ENCODE results near the gene NISCH. TPM values are rescaled to one million over a fixed set of nuclear protein-coding genes. Genes with fewer than 3 reads are reported as not detected.

NISCH gene
- polyA plus RNA-seq, 2 of the 4 experiments (the other 2 are of a cell fraction): 17.3 to 18.2 TPM

- H3K9me3 ChIP-seq: no peaks in the 10 kb centered on the region
- FAIRE-seq (no peak), ATAC-seq (no peak), DNase-seq (ENCODE audit: low read depth in 1 of 2, low spot score in 1 of 2) (no peak)
- WGBS (ENCODE audit: missing lambda C conversion rate): 60% methylated on average over 7 of the region's 12 CpGs
- H3K4me1 ChIP-seq: peaks cover 13% of the 10 kb centered on the region; the same call in 2 of the 3 replicates
- no peak overlapping the region for H3K27ac ChIP-seq
- ChIA-PET POLR2A (no interaction called here), CTCF (no interaction called here)
- TF ChIP-seq PHF8 (IDR thresholded peaks at IDR 0.05; ENCODE audit: borderline replicate concordance, low read depth) (no peak), KDM5A (IDR thresholded peaks at IDR 0.05) (no peak), HES2 (IDR thresholded peaks at IDR 0.05) (no peak), MYC (IDR thresholded peaks at IDR 0.05; ENCODE audit: borderline replicate concordance, low read length) (no peak), POLR2AphosphoS2 (conservative IDR thresholded peaks at IDR 0.05; ENCODE audit: low read length) (no peak), FOSL2 (IDR thresholded peaks at IDR 0.05) (no peak), FOSL2 (CRISPR knock-in tag; IDR thresholded peaks at IDR 0.05) (no peak), HDAC2 (IDR thresholded peaks at IDR 0.05) (no peak), MAX (IDR thresholded peaks at IDR 0.05) (no peak), TP53 (CRISPR knock-in tag; IDR thresholded peaks at IDR 0.05) (no peak), NFE2L2 (conservative IDR thresholded peaks at IDR 0.05; ENCODE audit: low read length) (no peak), JUNB (IDR thresholded peaks at IDR 0.05) (no peak), FOXS1 (CRISPR knock-in tag; IDR thresholded peaks at IDR 0.05) (no peak), HEYL (CRISPR knock-in tag; IDR thresholded peaks at IDR 0.05) (no peak), SREBF2 (IDR thresholded peaks at IDR 0.05) (no peak), ZC3H11A (IDR thresholded peaks at IDR 0.05) (no peak), CBX8 (IDR thresholded peaks at IDR 0.05) (no peak), ZFP36 (IDR thresholded peaks at IDR 0.05; ENCODE audit: borderline replicate concordance, partially characterized antibody) (no peak), ESRRA (IDR thresholded peaks at IDR 0.05; ENCODE audit: borderline replicate concordance, low read length) (no peak)
- no peak overlapping the region for H3K4me2 ChIP-seq
- H3K4me3 ChIP-seq: no peak overlapping the region
Measured at GRCh38 chr3:52509753-52510328, 54.4 kb downstream of the NISCH start.

GRCh38 chr3:52511509-52511908 is 56.1 kb downstream of the NISCH start:
- Histone ChIP-seq H3K9me3 (no peaks in the 10 kb centered on the region), H3K4me3 (no peak overlapping the region), H3K4me1 (peaks cover 13% of the 10 kb centered on the region; the same call in 2 of the 3 replicates), H3K27ac (no peak overlapping the region), H3K4me2 (no peak overlapping the region)
- CTCF ChIA-PET: interaction anchor here (1.2 to 2.5 kb wide), 2 partner anchors 29 to 40 kb away, joined by 3 to 8 read pairs; no protein-coding TSS in a partner anchor
- POLR2A ChIA-PET: no interaction called here
- no peak for DNase-seq (ENCODE audit: low read depth in 1 of 2, low spot score in 1 of 2)
- no peak for FAIRE-seq
- WGBS (ENCODE audit: missing lambda C conversion rate): 49% methylated on average over 4 of the region's 7 CpGs
- no peak for ATAC-seq
- TF ChIP-seq CBX2 (IDR thresholded peaks at IDR 0.05; ENCODE audit: borderline replicate concordance, low read depth) (no peak), MAX (IDR thresholded peaks at IDR 0.05) (no peak), HOXB5 (CRISPR knock-in tag; IDR thresholded peaks at IDR 0.05) (no peak), CHD2 (IDR thresholded peaks at IDR 0.05; ENCODE audit: low read length, partially characterized antibody) (no peak), RCOR1 (IDR thresholded peaks at IDR 0.05; ENCODE audit: low read depth, low read length) (no peak), HEYL (CRISPR knock-in tag; IDR thresholded peaks at IDR 0.05) (no peak), JUN (IDR thresholded peaks at IDR 0.05) (no peak)

GRCh38 chr3:52512105-52512504 is 56.7 kb downstream of the NISCH start:
- Histone ChIP-seq H3K4me3 (no peak overlapping the region), H3K4me1 (peaks cover 8% of the 10 kb centered on the region; the same call in 2 of the 3 replicates), H3K9me3 (no peaks in the 10 kb centered on the region), H3K27ac (no peak overlapping the region), H3K4me2 (no peak overlapping the region)
- ChIA-PET POLR2A (no interaction called here), CTCF (interaction anchor here (2.5 kb wide), 1 partner anchor 40 kb away, joined by 8 read pairs; no protein-coding TSS in a partner anchor)
- ATAC-seq (no peak), DNase-seq (ENCODE audit: low read depth in 1 of 2, low spot score in 1 of 2) (no peak), FAIRE-seq (no peak)
- WGBS (ENCODE audit: missing lambda C conversion rate): 20% methylated on average over 3 of the region's 8 CpGs
- TF ChIP-seq SMC3 (IDR thresholded peaks at IDR 0.05) (no peak), ELK1 (IDR thresholded peaks at IDR 0.05; ENCODE audit: low read depth, low read length) (no peak), ESRRA (IDR thresholded peaks at IDR 0.05; ENCODE audit: borderline replicate concordance, low read length) (no peak), USF2 (IDR thresholded peaks at IDR 0.05) (no peak), HDAC2 (IDR thresholded peaks at IDR 0.05) (no peak), PHF8 (IDR thresholded peaks at IDR 0.05; ENCODE audit: borderline replicate concordance, low read depth) (no peak), JUN (IDR thresholded peaks at IDR 0.05) (no peak), BHLHE40 (IDR thresholded peaks at IDR 0.05; ENCODE audit: low read depth, low read length) (no peak), HOXB5 (CRISPR knock-in tag; IDR thresholded peaks at IDR 0.05) (no peak), CBX2 (IDR thresholded peaks at IDR 0.05; ENCODE audit: borderline replicate concordance, low read depth) (no peak), CEBPB (IDR thresholded peaks at IDR 0.05) (no peak), RAD21 (conservative IDR thresholded peaks at IDR 0.05 in 1 of 2, IDR thresholded peaks at IDR 0.05 in 1 of 2) (no peak), ZC3H11A (IDR thresholded peaks at IDR 0.05) (no peak), EHMT2 (IDR thresholded peaks at IDR 0.05; ENCODE audit: low read depth) (no peak), MAFK (IDR thresholded peaks at IDR 0.05; ENCODE audit: partially characterized antibody) (no peak)
